GOT3 (cell line): Measurements from ENCODE around the gene MCCD1.
"Not testable (repeated sequence)": the region's sequence is repeated elsewhere in the genome, so short reads cannot be mapped to it uniquely, and the experiment has no call there.

Experiments used
- DNase-seq: peaks from one replicate; lab custom pipeline; 2025; ENCODE audit warnings: mixed read lengths; lab: John Stamatoyannopoulos, UW

Gene MCCD1

GRCh38 chr6:31528821-31529328 lies at the start of gene MCCD1:
MCCD1 (plus strand) TSS chr6:31528962; CDS start chr6:31529015, 53 bp downstream.
- DNase-seq, result no peak

GRCh38 chr6:31479151-31479932 lies 49.4 kb upstream of the MCCD1 start:
- no peak for DNase-seq

- DNase-seq, result no peak
Observed at GRCh38 chr6:31479933-31480535, 48.7 kb upstream of the MCCD1 start.

- no peak for DNase-seq
Observed at GRCh38 chr6:31480574-31480973, 48.2 kb upstream of the MCCD1 start.

- no peak for DNase-seq
Observed at GRCh38 chr6:31483392-31483791, 45.4 kb upstream of the MCCD1 start.

GRCh38 chr6:31485055-31485454 lies 43.7 kb upstream of the MCCD1 start:
- no peak for DNase-seq

GRCh38 chr6:31486065-31486837 lies 42.5 kb upstream of the MCCD1 start:
- not testable (repeated sequence) for DNase-seq

GRCh38 chr6:31487674-31488073 lies 41.1 kb upstream of the MCCD1 start:
- not testable (repeated sequence) for DNase-seq

- DNase-seq, result no peak
Observed at GRCh38 chr6:31489086-31489485, 39.7 kb upstream of the MCCD1 start.

- no peak for DNase-seq
Observed at GRCh38 chr6:31490115-31490873, 38.5 kb upstream of the MCCD1 start.

GRCh38 chr6:31493550-31493874 lies 35.2 kb upstream of the MCCD1 start:
- DNase-seq, result not testable (repeated sequence)

- DNase-seq, result peak; percentile 37
Observed at GRCh38 chr6:31493875-31494694, 34.7 kb upstream of the MCCD1 start.

GRCh38 chr6:31495580-31495979 lies 33.2 kb upstream of the MCCD1 start:
- no peak for DNase-seq

- not testable (repeated sequence) for DNase-seq
Observed at GRCh38 chr6:31496826-31497225, 31.9 kb upstream of the MCCD1 start.

GRCh38 chr6:31497531-31498476 lies 31.0 kb upstream of the MCCD1 start, which contains the start of gene MICB:
MICB (plus strand) TSS chr6:31498145; CDS start chr6:31498194, 49 bp downstream.
- no peak for DNase-seq

GRCh38 chr6:31498748-31499147 lies 30.0 kb upstream of the MCCD1 start:
- DNase-seq, result no peak

GRCh38 chr6:31499648-31500047 lies 29.1 kb upstream of the MCCD1 start:
- DNase-seq, result not testable (repeated sequence)

- DNase-seq, result no peak
Observed at GRCh38 chr6:31502586-31502985, 26.2 kb upstream of the MCCD1 start.

GRCh38 chr6:31509036-31509435 lies 19.7 kb upstream of the MCCD1 start:
- DNase-seq, result not testable (repeated sequence)

- DNase-seq, result no peak
Observed at GRCh38 chr6:31510007-31510406, 18.8 kb upstream of the MCCD1 start.
